NCI-H526 treated with DMSO at 0.1 percent for 48 hours (cell line): ENCODE measurements around the gene SDK2.

Source experiments
- DNase-seq: peaks from one replicate; lab custom pipeline; 2025; lab: John Stamatoyannopoulos, UW

SDK2 gene

GRCh38 chr17:73364155-73364522, 280.1 kb downstream of the SDK2 start:
- no peak for DNase-seq

- no peak for DNase-seq
Observed at GRCh38 chr17:73363442-73364154, 280.6 kb downstream of the SDK2 start.

GRCh38 chr17:73362697-73363096, 281.5 kb downstream of the SDK2 start:
- DNase-seq, result no peak

- DNase-seq, result no peak
Observed at GRCh38 chr17:73360961-73361761, 283.1 kb downstream of the SDK2 start.

DNA sequence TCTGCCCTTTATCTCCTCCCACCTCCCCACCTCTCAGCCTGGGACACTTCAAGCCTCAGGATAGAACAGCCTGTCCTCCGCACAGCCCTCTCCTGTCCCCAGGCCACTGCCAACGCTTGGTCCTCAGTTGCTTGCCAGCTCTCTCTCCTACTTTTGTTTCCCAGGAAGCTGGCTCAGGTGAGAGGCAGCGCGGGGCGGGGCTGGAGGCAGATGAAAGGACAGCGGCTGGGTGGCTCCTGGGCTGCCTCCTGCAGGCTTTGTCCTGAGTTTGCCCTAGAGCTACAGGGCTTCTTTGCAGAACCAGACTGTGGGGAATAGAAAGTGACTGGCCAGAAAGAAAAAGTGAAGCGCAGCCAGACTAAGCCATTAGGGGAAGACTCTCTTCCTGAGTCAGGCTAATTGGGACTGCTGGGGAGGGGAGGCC, 284.2 kb downstream of the SDK2 start:
- peak; percentile 56 for DNase-seq

DNA sequence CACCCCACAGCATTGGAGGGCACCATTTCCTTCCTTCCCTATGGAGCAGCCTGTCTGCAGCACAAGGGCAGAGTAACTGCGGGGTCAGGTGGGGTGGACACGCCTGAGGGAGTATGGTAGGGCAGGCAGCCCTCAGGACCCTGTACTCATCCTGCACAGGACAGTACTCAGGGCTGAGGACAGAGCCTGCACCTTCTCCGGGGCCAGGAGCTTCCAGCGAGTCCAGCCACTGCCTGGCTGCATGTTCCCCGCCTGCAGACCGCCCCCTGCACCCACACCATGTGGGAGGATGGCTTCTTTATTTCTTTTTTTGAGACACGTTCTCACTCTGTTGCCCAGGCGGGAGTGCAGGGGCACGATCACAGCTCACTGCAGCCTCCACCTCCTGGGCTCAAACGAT, 284.9 kb downstream of the SDK2 start:
- no peak for DNase-seq

GRCh38 chr17:73358668-73359067, 285.6 kb downstream of the SDK2 start:
- no peak for DNase-seq

GRCh38 chr17:73357981-73358380, 286.3 kb downstream of the SDK2 start:
- no peak for DNase-seq

DNA sequence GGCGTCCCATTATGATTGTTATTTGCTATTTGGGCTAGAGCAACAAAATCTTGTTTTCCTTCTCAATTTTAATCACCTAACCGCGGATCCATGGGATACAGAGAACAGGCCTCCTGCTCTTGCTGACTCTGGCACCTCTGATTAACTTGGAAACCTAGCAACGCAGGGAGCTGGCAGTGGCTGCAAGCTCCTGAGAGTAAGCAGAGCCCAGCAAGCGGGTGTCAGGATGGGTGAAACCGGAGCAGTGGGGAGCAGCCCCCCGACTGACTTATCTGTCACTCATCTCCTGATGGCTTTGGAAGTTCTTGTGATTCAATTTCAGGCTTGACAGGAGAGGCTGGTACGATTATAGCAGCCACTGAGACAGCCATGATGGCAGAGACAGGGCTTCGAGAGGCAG, 286.9 kb downstream of the SDK2 start:
- DNase-seq, result no peak

- DNase-seq, result no peak
Observed at GRCh38 chr17:73356561-73357170, 287.6 kb downstream of the SDK2 start.

DNA sequence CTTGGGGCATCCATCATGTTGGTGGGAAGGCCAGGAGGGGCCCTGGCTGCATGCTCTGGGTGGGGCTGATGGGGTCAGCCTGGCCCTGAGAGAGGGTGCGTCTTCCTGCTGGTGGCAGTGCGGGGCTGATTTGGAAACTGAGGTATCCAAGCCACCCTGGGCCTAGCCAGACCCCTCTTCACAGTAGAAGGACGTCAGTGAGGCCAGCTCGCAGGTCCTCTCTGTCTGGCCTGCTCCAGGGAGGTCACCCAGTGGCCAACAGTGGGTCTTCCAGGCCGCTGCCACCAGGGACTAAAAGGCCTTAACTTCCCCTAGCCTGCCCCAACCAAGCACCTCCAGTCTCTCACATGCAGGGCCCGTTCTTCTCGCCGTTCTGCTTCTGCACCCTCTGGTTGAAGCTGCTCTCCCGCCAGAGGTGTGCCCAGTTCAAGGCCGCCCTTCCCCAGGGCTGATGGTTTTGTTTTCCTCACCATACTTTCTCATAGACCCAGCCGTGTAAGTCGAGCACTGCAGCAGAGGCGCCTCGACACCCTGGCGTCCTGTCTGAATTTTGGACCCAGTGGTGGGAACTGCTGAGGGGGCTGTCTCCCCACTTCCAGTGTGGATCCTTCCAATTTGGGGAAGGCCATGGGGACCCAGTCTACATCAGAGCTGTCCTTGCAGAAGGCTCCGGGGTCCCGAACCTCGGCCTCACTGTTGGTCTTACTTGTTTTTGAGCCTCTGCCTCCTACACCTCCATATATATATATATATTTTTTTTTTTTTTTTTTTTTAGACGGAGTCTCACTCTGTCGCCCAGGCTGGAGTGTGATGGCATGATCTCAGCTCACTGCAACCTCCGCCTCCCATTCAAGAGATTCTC, 289.6 kb downstream of the SDK2 start:
- DNase-seq, result no peak

DNA sequence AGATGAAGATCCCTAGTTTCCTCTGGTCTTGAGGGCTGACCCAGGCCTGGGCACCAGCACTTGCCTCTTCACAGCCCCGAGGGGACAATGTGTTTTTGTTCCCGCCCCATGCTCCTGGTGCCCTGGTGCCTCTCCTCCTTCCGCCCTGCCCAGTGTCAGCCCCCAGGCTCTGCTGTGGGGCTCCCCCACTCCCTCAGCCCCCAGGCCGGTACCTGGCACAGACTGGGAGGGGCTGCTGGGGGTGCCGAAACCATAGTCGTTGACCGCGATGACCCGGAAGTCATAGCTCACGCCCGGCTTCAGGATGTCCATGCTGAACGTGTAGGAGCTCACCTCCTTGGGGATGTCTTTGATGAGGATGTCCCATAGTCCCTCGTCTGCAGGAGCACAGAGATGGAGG, 292.0 kb downstream of the SDK2 start:
- DNase-seq, result no peak

DNA sequence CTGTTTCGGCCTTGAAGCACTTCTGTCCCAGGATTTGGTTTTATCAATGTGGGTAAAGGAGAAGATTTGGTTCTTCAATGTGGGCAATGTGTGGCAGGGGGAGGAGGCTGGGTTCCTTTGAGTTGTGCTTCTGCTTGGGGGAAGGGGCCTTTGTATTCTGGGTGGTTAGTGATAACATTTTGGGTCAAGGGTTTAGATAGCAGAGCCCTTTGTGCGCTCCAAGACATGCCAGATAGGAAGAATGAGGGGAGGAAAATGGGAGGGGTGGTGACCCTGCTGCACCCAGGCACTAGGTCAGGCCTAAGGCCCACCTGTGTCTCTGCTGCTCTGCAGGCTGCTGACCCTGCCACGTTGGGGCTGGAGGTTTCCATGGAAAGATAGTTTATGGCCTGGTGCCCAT, 292.5 kb downstream of the SDK2 start:
- no peak for DNase-seq

- no peak for DNase-seq
Observed at GRCh38 chr17:73350864-73351263, 293.4 kb downstream of the SDK2 start.

DNA sequence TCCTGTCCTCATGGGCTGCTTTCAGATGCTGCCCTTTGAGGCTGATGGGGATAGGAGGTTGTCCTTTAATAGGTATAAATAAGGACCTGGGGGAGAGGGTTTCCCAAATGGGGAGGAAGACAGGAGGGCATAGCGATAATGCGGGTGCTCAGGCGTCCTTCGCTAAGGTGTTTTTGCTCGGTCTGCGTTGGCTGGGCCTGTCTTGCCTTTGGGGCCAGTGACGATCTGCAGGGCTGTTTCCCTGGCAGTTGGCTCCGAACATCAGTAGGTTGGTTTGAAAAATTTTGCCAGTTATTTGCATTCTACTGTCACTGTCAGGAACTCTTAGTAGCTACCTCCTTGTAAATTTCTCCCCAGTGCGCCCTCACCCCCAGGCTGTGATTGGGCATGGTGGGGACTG, 294.6 kb downstream of the SDK2 start:
- no peak for DNase-seq

DNA sequence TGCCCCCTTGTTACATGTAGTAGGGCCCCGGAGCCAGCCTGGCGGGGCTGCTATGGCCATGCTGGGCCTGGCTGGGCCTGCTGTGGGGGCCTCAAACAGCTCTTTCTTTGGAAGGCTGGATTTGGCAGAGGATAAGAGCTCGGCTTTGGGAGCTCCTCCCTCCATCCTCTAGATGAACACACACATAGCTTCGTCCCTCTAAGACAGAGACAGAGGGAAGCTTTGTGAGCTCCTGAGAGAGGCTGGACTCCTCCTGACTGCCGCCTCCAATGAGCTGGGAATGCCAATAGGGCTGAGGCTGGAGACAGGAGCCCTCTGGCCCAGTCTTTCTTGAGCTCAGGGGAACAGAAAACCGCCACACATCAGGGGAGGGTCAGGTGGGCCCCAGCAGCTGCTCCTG, 295.1 kb downstream of the SDK2 start:
- DNase-seq, result no peak

DNA sequence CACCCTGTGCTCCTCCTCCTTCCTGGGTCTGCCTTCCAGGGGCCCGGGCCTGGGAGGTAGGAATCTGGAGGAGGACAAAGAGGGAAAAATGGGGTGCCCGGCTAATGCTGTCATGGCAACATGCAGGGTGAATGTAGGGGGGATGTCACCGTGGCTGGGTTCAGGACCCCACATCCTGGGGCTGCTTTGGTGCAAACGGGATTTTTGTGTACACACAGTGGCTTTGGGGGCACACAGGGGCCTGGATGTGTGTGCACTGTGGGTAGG, 295.5 kb downstream of the SDK2 start:
- no peak for DNase-seq

GRCh38 chr17:73348018-73348828, 296.0 kb downstream of the SDK2 start:
- DNase-seq, result no peak

GRCh38 chr17:73347351-73347750, 296.9 kb downstream of the SDK2 start:
- no peak for DNase-seq

- no peak for DNase-seq
Observed at GRCh38 chr17:73346501-73347162, 297.6 kb downstream of the SDK2 start.
